ENCODE data around the gene FAM124A. TPM values are rescaled to one million over a fixed set of nuclear protein-coding genes. Genes with fewer than 3 reads are reported as not detected.

Gene FAM124A
- total RNA-seq, 2 donors from 2014 or later, result 49.7 to 56.6 TPM

GRCh38 chr13:51177188-51177587, 45.0 kb upstream of the FAM124A start:
- Mint-ChIP-seq H3K4me3 (no peak overlapping the region), H3K36me3 (ENCODE audit: low read depth) (peaks cover 62% of the 10 kb centered on the region)

GRCh38 chr13:51178456-51179074, 43.6 kb upstream of the FAM124A start:
- TF ChIP-seq CTCF (conservative IDR thresholded peaks at IDR 0.05), result no peak
- Mint-ChIP-seq H3K27me3 (ENCODE audit: insufficient read depth) (no peaks in the 10 kb centered on the region), H3K4me1 (peaks cover 57% of the 10 kb centered on the region), H3K9me3 (no peaks in the 10 kb centered on the region), H3K36me3 (ENCODE audit: low read depth) (peaks cover 54% of the 10 kb centered on the region), H3K27ac (no peak overlapping the region), H3K4me3 (no peak overlapping the region)
- no peak overlapping the region for H3K9ac ChIP-seq (ENCODE audit: extremely low read depth, low read length, poor library complexity, severe bottlenecking)
- H3K9me3 ChIP-seq (ENCODE audit: control insufficient read depth, low read length), result peaks cover 4% of the 10 kb centered on the region
- 98% methylated on average over 4 of the region's 4 CpGs; no CpG with 5 or more reads in 1 of the 2 experiments for WGBS, 2 experiments (ENCODE audit: insufficient coverage in 1 of 2, insufficient read length in 1 of 2)
- H3K27ac ChIP-seq (ENCODE audit: low read depth, low read length), result no peak overlapping the region
- H3K27me3 ChIP-seq (ENCODE audit: control insufficient read depth, insufficient read depth, low read length, poor library complexity, severe bottlenecking), result no peaks in the 10 kb centered on the region
- no peak for DNase-seq
- no peak overlapping the region for H3K4me3 ChIP-seq (ENCODE audit: low read length)
- H3K36me3 ChIP-seq (ENCODE audit: control insufficient read depth, insufficient read depth, low read length), result peaks cover 50% of the 10 kb centered on the region
- H3K4me1 ChIP-seq (ENCODE audit: control insufficient read depth, insufficient read depth, low read length), result no peaks in the 10 kb centered on the region

More at GRCh38 chr13:51177188-51177587, 45.0 kb upstream of the FAM124A start:
- H3K36me3 ChIP-seq (ENCODE audit: control insufficient read depth, insufficient read depth, low read length), result peaks cover 50% of the 10 kb centered on the region
- Mint-ChIP-seq H3K4me1 (peaks cover 61% of the 10 kb centered on the region), H3K27ac (peak overlapping the region; percentile 2), H3K9me3 (no peaks in the 10 kb centered on the region), H3K27me3 (ENCODE audit: insufficient read depth) (no peaks in the 10 kb centered on the region)
- H3K9me3 ChIP-seq (ENCODE audit: control insufficient read depth, low read length), result peaks cover 4% of the 10 kb centered on the region
- H3K27ac ChIP-seq (ENCODE audit: low read depth, low read length), result no peak overlapping the region
- no peak overlapping the region for H3K9ac ChIP-seq (ENCODE audit: extremely low read depth, low read length, poor library complexity, severe bottlenecking)
- H3K27me3 ChIP-seq (ENCODE audit: control insufficient read depth, insufficient read depth, low read length, poor library complexity, severe bottlenecking), result no peaks in the 10 kb centered on the region
- 100% methylated on average over 1 of the region's 1 CpG for WGBS, 2 experiments (ENCODE audit: insufficient coverage in 1 of 2, insufficient read length in 1 of 2)
- no peak for TF ChIP-seq CTCF (conservative IDR thresholded peaks at IDR 0.05)
- H3K4me3 ChIP-seq (ENCODE audit: low read length), result no peak overlapping the region
- H3K4me1 ChIP-seq (ENCODE audit: control insufficient read depth, insufficient read depth, low read length), result no peaks in the 10 kb centered on the region
- no peak for DNase-seq

- Mint-ChIP-seq H3K4me1 (peaks cover 49% of the 10 kb centered on the region), H3K9me3 (no peaks in the 10 kb centered on the region), H3K27me3 (ENCODE audit: insufficient read depth) (no peaks in the 10 kb centered on the region), H3K36me3 (ENCODE audit: low read depth) (peaks cover 47% of the 10 kb centered on the region), H3K27ac (no peak overlapping the region), H3K4me3 (no peak overlapping the region)
- H3K27ac ChIP-seq (ENCODE audit: low read depth, low read length), result no peak overlapping the region
- no peaks in the 10 kb centered on the region for H3K27me3 ChIP-seq (ENCODE audit: control insufficient read depth, insufficient read depth, low read length, poor library complexity, severe bottlenecking)
- H3K36me3 ChIP-seq (ENCODE audit: control insufficient read depth, insufficient read depth, low read length), result peaks cover 50% of the 10 kb centered on the region
- no peak overlapping the region for H3K4me3 ChIP-seq (ENCODE audit: low read length)
- WGBS, 2 experiments (ENCODE audit: insufficient coverage in 1 of 2, insufficient read length in 1 of 2), result 91% methylated on average over 4 of the region's 5 CpGs; no CpG with 5 or more reads in 1 of the 2 experiments
- DNase-seq, result no peak
- H3K4me1 ChIP-seq (ENCODE audit: control insufficient read depth, insufficient read depth, low read length), result no peaks in the 10 kb centered on the region
- H3K9me3 ChIP-seq (ENCODE audit: control insufficient read depth, low read length), result peaks cover 4% of the 10 kb centered on the region
- no peak for TF ChIP-seq CTCF (conservative IDR thresholded peaks at IDR 0.05)
- H3K9ac ChIP-seq (ENCODE audit: extremely low read depth, low read length, poor library complexity, severe bottlenecking), result no peak overlapping the region
These were observed 42.7 kb upstream of the FAM124A start for GRCh38 chr13:51179432-51179971.

All from endodermal cell (in vitro differentiated cells).